ENCODE data around the gene KCNAB2.
"Not testable (repeated sequence)": the region's sequence is repeated elsewhere in the genome, so short reads cannot be mapped to it uniquely, and the experiment has no call there.

KCNAB2 gene

DNA sequence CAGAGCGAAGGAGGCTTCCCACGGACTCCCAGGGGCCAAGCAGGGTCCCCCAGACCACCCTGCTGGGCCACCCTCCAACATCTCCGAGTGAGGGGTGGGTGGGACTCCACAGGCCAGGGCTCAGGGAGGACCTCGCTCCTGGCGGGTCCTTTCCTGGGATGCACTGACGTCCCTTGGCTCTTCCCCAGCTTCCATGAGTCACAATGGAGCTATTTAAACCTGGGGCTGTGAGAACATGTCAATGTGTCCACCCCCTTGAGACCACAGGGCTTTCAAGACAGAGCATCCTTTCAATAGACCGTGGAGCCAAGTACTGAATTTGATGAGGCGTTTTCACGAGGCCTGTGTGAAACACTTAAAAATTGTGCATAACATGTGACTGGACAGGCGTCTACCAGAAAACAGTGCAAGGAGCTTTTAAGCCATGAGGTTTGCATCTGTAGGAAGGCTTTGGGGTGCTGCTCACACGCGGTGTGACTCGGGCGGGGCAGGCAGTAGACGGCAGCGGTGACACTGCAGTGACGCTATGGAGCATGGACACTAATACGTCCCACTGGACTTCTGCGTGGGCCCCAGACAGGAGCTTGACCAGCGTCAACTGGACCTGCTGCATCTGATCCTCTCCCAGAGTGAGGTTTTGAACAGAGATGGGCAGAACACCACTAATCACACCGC lies 29.4 kb upstream of the KCNAB2 start:
- no peaks in the 10 kb centered on the region for H3K27me3 Mint-ChIP-seq (ENCODE audit: low read depth)
- H3K36me3 Mint-ChIP-seq (ENCODE audit: low read depth), result peaks cover 24% of the 10 kb centered on the region
- no peak overlapping the region for H3K27ac Mint-ChIP-seq
- no peaks in the 10 kb centered on the region for H3K4me1 Mint-ChIP-seq (ENCODE audit: low read depth)
- DNase-seq (ENCODE audit: low spot score), result no peak
- H3K4me3 Mint-ChIP-seq, result no peak overlapping the region
- no peaks in the 10 kb centered on the region for H3K9me3 Mint-ChIP-seq

DNA sequence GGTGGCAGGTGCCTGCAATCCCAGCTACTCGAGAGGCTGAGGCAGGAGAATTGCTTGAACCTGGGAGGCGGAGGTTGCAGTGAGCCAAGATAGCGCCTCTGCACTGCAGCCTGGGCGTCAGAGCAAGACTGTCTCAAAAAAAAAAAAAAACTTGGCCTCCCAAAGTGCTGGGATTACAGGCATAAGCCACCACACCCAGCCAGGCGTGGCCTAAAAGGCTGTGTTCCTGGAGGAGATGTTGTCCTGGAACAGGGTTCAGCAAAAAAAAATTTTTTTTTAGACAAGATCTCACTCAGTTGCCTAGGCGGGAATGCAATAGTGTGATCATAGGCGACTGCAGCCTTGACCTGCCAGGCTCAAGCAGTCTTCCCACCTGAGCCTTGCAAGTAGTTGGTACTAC lies 28.0 kb upstream of the KCNAB2 start:
- not testable (repeated sequence) for H3K4me1 Mint-ChIP-seq (ENCODE audit: low read depth); H3K9me3 Mint-ChIP-seq; H3K4me3 Mint-ChIP-seq; DNase-seq (ENCODE audit: low spot score); H3K27me3 Mint-ChIP-seq (ENCODE audit: low read depth); H3K27ac Mint-ChIP-seq
- peaks cover 30% of the 10 kb centered on the region for H3K36me3 Mint-ChIP-seq (ENCODE audit: low read depth)

DNA sequence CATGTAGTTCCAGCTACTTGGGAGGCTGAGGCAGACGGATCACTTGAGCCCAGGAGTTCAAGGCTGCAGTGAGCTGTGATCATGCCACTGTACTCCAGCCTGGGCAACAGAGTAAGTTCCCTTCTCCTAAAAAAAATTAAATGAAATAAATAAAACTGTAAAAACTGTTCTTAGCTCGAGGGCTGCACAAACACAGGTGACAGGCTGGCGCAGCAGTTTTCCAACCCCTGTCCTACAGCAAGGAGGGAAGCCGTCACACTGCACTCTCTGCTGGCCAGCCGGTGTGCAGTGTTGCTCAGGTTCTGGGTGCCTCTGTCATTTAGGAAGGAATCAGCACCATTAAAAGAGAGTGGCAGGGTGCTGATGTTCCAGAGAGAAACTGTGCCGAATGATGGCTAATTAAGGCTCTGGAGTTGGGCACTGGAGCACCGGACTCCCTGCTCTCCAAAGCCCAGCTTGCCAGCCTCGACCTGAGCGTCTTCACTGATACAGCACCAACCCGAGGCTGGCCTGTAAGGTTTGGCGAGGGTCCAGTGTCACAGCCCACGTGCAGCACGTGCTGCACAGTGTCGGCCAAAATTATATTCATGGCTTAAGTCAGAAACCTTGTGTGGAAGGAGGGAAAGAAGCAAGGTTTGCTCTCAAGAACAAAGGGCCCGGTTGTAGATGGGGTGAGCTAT lies 26.4 kb upstream of the KCNAB2 start:
- no peak for DNase-seq (ENCODE audit: low spot score)
- Mint-ChIP-seq H3K4me1 (ENCODE audit: low read depth) (no peaks in the 10 kb centered on the region), H3K36me3 (ENCODE audit: low read depth) (peaks cover 27% of the 10 kb centered on the region), H3K27me3 (ENCODE audit: low read depth) (no peaks in the 10 kb centered on the region), H3K4me3 (no peak overlapping the region), H3K9me3 (no peaks in the 10 kb centered on the region), H3K27ac (no peak overlapping the region)

DNA sequence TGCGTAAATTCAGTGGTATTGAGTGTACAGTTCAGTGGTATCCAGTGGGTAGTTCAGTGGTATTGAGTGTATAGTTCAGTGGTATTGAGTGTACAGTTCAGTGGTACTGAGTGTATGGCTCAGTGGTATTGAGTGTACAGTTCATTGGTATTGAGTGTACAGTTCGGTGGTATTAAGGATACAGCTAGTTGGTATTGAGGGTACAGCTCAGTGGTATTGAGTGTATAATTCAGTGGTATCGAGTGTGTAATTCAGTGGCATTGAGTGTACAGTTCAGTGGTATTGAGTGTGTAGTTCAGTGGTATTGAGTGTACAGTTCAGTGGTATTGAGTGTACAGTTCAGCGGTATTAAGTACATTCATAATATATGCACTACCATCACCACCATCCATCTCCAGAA lies 23.5 kb upstream of the KCNAB2 start:
- H3K27me3 Mint-ChIP-seq (ENCODE audit: low read depth), result no peaks in the 10 kb centered on the region
- DNase-seq (ENCODE audit: low spot score), result no peak
- H3K36me3 Mint-ChIP-seq (ENCODE audit: low read depth), result peaks cover 31% of the 10 kb centered on the region
- peaks cover 8% of the 10 kb centered on the region for H3K4me1 Mint-ChIP-seq (ENCODE audit: low read depth)
- no peaks in the 10 kb centered on the region for H3K9me3 Mint-ChIP-seq
- H3K4me3 Mint-ChIP-seq, result no peak overlapping the region
- no peak overlapping the region for H3K27ac Mint-ChIP-seq

DNA sequence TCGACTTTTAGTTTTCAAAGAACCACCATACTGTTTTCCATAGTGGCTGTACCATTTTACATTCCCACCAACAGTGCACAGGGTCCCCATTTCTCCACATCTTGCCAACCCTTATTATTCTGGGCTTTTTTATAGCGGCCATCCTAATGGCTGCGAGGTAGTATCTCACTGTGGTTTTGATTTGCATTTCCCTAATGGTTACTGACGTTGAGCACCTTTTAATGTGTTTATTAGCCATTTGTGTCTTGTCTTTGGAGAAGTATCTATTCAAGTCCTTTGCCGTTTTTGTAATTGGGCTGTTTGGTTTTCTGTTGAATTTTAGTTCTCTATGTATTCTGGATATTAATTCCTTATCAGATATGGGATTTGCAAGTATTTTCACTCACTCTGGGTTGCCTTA lies 22.3 kb upstream of the KCNAB2 start:
- Mint-ChIP-seq H3K9me3 (no peaks in the 10 kb centered on the region), H3K27me3 (ENCODE audit: low read depth) (no peaks in the 10 kb centered on the region), H3K27ac (no peak overlapping the region), H3K4me1 (ENCODE audit: low read depth) (peaks cover 16% of the 10 kb centered on the region), H3K4me3 (no peak overlapping the region), H3K36me3 (ENCODE audit: low read depth) (peaks cover 43% of the 10 kb centered on the region)
- no peak for DNase-seq (ENCODE audit: low spot score)

DNA sequence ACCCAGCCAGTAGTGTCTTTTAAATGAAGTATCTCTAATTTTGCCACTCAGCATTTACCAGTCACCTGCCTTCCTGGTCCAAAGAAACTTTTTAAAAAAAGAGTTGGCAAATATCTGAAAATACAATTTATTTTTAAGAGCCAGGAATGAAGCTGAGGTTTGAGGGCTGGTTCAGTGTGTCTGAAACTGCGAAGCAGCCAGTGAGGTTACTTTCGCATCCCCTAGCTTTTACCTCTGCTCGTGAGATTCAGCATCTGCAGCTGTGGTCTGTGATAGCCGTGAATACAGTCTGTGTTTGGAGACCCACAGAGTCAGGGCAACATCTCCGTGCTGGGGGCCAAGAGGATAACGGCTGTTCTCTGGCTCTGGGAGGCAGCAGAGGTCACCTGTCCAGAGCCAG lies 21.3 kb upstream of the KCNAB2 start:
- Mint-ChIP-seq H3K36me3 (ENCODE audit: low read depth) (peaks cover 51% of the 10 kb centered on the region), H3K9me3 (no peaks in the 10 kb centered on the region), H3K4me1 (ENCODE audit: low read depth) (peaks cover 23% of the 10 kb centered on the region), H3K27me3 (ENCODE audit: low read depth) (no peaks in the 10 kb centered on the region), H3K4me3 (peak overlapping the region; percentile 96), H3K27ac (no peak overlapping the region)
- DNase-seq (ENCODE audit: low spot score), result no peak

DNA sequence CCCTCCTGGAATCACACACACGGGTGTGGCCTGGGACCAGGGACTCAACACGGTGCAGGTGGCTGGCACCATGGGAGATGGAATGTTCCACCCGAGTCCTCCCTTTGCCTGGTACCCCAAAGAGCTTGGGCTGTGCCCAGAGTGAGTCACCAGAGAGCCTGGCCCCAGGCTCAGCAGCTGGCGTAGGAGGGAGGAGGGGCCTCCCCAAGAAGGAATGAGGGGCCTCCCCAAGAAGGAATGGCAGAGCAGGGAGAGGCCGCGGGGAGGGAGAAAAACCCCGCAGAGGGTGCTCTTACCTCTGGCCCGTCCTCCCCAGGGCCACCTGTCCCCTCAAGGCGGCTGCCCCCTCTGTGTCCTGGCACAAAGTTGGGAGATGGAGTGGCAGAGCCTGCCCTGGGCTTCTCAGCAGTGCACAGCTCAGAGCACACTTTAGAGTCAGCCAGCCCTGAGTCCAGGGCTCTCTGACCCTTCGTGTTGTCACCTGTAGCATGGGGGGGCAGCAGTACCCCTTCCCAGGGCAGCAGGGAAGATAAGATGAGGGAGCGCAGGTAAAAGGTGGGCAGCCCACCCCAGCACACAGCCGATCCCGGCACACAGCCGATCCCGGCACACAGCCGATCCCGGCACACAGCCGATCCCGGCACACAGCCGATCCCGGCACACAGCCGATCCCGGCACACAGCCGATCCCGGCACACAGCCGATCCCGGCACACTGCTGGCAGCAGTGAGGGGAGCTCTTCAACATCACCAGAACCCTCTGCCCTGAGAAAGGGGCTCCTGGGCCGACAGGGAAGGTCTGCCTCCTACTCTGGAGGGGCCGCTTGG lies 20.2 kb upstream of the KCNAB2 start:
- peaks cover 32% of the 10 kb centered on the region for H3K4me1 Mint-ChIP-seq (ENCODE audit: low read depth)

DNA sequence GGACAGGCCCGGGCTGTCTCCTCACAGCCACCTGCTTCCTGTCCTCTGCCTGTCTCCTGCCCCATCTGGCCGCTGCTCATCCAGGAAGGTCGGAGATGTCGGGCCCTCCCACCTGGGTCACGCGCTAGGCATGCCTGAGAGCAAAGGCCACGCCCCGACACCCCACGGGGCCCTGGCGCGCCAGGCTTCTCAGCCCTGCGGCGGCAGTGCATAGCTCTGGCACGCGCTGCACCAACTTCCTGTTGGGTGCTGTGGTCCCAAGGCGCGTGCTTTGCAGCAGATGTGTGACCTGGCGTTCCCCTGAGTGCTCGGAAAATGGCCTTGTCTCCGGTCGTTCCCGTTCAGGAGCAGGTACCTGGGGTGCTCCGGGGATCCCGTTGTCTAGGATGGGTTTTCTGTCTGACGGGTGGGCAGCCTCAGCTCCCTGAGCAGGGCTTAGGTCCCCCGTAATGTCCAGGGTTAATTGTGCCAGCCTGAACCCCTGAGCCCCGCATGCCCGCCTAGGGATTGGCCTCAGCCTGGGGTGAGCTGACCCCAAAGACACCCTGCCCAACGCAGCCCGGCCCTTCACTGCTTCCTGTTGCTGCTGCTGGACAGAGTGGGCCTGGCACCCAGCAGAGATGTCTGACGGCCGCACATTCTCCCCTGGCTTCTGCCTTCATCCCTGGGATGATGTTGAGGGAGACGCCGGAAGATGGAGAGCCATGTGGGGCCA lies 19.4 kb upstream of the KCNAB2 start:
- peaks cover 60% of the 10 kb centered on the region for H3K36me3 Mint-ChIP-seq (ENCODE audit: low read depth)
- peaks cover 40% of the 10 kb centered on the region for H3K4me1 Mint-ChIP-seq (ENCODE audit: low read depth)
- peak overlapping the region; percentile 98 for H3K27ac Mint-ChIP-seq
- H3K9me3 Mint-ChIP-seq, result no peaks in the 10 kb centered on the region
- DNase-seq (ENCODE audit: low spot score), result peak; percentile 93
- no peaks in the 10 kb centered on the region for H3K27me3 Mint-ChIP-seq (ENCODE audit: low read depth)
- H3K4me3 Mint-ChIP-seq, result peak overlapping the region; percentile 96

More for the DNA sequence above, 20.2 kb upstream of the KCNAB2 start:
- Mint-ChIP-seq H3K27ac (peak overlapping the region; percentile 98), H3K4me3 (peak overlapping the region; percentile 96), H3K27me3 (ENCODE audit: low read depth) (no peaks in the 10 kb centered on the region), H3K9me3 (no peaks in the 10 kb centered on the region), H3K36me3 (ENCODE audit: low read depth) (peaks cover 52% of the 10 kb centered on the region)
- peak; percentile 22 for DNase-seq (ENCODE audit: low spot score)

DNA sequence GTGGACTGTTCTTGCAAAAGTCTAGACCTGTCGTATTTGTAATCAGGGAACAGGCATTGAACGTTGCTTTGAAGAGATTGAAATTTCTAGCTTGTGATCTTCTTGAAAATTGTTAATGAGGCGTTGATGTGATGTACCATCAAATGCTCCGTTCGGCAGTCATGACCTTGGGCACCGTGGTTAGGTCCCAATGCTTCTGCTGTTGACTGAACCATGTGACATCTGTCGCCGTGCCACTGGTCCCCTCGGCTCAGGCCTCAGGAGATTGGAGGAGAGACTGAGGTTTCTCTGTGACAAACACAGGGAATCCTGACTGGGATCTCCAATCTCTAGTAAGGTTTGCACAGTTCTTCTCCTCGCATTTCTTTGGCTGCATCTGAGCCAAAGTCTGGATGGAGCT lies 18.1 kb upstream of the KCNAB2 start:
- Mint-ChIP-seq H3K9me3 (no peaks in the 10 kb centered on the region), H3K27ac (peak overlapping the region; percentile 98), H3K36me3 (ENCODE audit: low read depth) (peaks cover 63% of the 10 kb centered on the region), H3K4me3 (peak overlapping the region; percentile 96), H3K4me1 (ENCODE audit: low read depth) (peaks cover 50% of the 10 kb centered on the region), H3K27me3 (ENCODE audit: low read depth) (no peaks in the 10 kb centered on the region)
- peak; percentile 45 for DNase-seq (ENCODE audit: low spot score)

DNA sequence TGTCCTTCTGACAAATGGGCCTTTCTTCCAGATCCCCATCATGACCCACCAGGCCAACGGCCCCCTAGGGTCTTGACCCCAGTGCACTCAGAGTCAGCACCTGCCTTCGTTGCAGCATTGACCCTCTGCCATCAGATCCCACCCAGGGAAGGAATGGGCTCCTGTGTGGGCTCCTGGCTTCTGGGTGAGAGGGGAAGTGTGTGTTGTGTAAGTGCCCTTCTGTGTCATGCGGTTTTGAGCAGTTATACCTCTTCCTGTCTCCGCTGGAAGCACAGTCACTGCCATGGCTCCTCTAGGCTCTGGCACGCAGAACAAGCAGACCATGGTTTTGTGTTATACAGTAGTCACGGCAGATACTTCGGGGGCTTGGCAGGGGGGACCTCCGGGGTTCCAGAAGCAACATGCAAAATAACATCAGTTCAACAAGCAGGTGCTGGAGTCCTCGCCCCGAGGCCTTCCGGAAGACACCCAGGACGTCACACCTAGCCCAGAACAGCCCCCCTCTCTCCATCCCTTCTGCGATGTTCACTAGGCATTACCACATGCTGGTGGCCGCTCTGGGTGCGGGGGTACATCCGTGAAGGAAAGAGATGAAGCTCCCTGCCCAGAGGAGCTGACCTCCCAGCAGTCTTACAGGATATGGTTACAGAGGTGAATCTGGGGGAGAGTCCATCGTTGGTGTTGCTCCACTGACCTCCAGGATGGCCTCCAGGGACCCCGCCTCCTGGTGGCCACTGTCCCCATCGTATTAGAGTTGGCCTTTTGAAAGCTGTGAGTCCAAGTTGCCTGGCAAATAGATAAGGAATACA lies 17.4 kb upstream of the KCNAB2 start:
- Mint-ChIP-seq H3K9me3 (no peaks in the 10 kb centered on the region), H3K4me3 (peak overlapping the region; percentile 96), H3K27me3 (ENCODE audit: low read depth) (no peaks in the 10 kb centered on the region), H3K36me3 (ENCODE audit: low read depth) (peaks cover 69% of the 10 kb centered on the region), H3K4me1 (ENCODE audit: low read depth) (peaks cover 56% of the 10 kb centered on the region), H3K27ac (peak overlapping the region; percentile 98)
- DNase-seq (ENCODE audit: low spot score), result peak; percentile 74

DNA sequence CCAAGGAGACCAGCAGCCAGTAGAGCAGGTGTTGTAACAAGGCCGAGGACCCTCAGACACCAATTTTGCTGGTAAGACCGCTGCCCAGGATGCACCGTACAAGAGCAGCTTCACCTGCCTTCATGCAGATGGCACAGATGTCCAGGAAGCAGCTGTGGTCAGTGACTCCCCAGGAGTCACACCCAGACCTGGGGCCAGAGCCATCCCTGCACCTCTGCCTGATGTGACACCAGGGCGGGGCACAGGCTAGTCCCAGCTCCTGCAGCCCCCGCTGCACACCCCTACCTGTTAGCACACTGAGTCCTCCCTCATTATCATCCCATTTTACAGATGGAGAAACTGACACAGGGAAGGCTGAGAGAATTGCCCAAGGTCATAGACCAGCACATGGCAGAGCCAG lies 16.3 kb upstream of the KCNAB2 start:
- Mint-ChIP-seq H3K4me3 (peak overlapping the region; percentile 96), H3K36me3 (ENCODE audit: low read depth) (peaks cover 70% of the 10 kb centered on the region), H3K4me1 (ENCODE audit: low read depth) (peaks cover 58% of the 10 kb centered on the region), H3K27me3 (ENCODE audit: low read depth) (no peaks in the 10 kb centered on the region), H3K27ac (peak overlapping the region; percentile 98), H3K9me3 (no peaks in the 10 kb centered on the region)
- DNase-seq (ENCODE audit: low spot score), result no peak

DNA sequence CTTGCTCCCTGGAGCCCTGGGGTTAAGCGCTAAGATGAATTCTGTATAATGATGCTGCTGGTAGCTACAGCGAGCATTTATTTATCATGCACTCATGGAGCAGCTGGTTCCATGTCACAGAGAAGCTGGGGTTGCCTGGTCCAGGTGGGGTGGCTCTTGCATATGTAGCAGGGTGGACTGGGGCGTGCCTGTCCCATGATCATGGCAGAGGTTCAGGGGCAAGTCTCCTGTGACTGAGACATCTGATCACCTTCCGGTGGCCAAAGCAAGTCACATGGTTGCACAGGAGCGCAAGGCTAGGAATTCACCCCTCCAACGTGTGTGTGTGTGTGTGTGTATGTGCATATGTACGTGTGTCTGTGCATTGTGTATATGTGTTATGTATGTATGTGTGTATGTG lies 15.6 kb upstream of the KCNAB2 start:
- Mint-ChIP-seq H3K9me3 (no peaks in the 10 kb centered on the region), H3K27me3 (ENCODE audit: low read depth) (no peaks in the 10 kb centered on the region), H3K4me1 (ENCODE audit: low read depth) (peaks cover 60% of the 10 kb centered on the region), H3K27ac (peak overlapping the region; percentile 50), H3K4me3 (peak overlapping the region; percentile 96), H3K36me3 (ENCODE audit: low read depth) (peaks cover 72% of the 10 kb centered on the region)
- DNase-seq (ENCODE audit: low spot score), result no peak

All from T-helper 2 cell treated with Interferon-gamma antibody and Interleukin-4, amounts not matched to agents 5 μg/mL and 100 μg/mL, for 36 hours (primary cell).